HG03025 (cell line): ENCODE measurements around the gene ERVW-1.
A peak's percentile ranks its signal among the peaks of the same experiment; 100 is the strongest.
"Not testable (repeated sequence)": the region's sequence is repeated elsewhere in the genome, so short reads cannot be mapped to it uniquely, and the experiment has no call there.

Experiments
- ATAC-seq: cut with Tn5 transposase; IDR thresholded peaks from one replicate; pipeline ENCODE4 v1.9.1; 2021; ENCODE audit warnings: mild to moderate bottlenecking, moderate library complexity; ENCODE audit not compliant: unreplicated experiment, low FRiP score

The ERVW-1 gene

GRCh38 chr7:92475261-92475770, 2.4 kb downstream of the ERVW-1 start:
- ATAC-seq = not testable (repeated sequence)

- ATAC-seq = not testable (repeated sequence)
Observed at GRCh38 chr7:92473989-92474388, 3.8 kb downstream of the ERVW-1 start.

DNA sequence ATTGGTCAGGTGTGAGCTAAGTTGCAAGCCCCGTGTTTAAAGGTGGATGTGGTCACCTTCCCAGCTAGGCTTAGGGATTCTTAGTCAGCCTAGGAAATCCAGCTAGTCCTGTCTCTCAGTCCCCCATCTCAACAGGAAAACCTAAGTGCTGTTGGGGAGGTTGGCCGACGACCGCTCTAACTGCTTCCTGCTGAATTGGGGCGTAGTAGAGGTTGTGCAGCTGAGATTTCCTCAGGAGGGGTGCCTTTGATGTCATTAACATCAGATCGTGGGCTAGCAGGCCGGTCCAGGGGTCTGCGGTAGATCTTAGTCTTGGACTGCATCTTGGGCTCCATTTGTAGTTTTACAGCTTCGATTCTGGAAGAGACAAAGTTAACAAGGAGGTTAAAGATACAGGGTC, 9.2 kb downstream of the ERVW-1 start:
- ATAC-seq = not testable (repeated sequence)

- ATAC-seq = no peak
Observed at GRCh38 chr7:92466682-92467081, 11.1 kb downstream of the ERVW-1 start.

- ATAC-seq = no peak
Observed at GRCh38 chr7:92464515-92464914, 13.2 kb downstream of the ERVW-1 start.

DNA sequence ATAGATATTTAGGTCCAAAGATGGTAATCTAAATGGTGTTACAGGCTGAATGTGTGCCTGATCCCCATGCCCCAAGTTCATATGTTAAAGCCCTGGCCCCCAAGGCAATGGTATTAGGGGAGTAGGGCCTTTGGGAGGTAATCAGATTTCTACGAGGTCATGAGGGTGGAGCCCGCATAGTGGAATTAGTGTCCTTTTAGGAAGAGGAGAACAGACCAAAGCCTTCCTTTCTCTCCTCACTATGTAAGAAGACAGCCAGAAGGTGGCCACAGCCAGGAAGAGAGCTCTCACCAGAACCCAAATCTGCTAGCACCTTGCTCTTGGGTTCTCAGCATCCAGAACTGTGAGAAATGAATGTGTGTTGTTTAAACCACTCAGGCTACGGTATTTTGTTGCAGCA, 15.2 kb downstream of the ERVW-1 start:
- no peak for ATAC-seq

DNA sequence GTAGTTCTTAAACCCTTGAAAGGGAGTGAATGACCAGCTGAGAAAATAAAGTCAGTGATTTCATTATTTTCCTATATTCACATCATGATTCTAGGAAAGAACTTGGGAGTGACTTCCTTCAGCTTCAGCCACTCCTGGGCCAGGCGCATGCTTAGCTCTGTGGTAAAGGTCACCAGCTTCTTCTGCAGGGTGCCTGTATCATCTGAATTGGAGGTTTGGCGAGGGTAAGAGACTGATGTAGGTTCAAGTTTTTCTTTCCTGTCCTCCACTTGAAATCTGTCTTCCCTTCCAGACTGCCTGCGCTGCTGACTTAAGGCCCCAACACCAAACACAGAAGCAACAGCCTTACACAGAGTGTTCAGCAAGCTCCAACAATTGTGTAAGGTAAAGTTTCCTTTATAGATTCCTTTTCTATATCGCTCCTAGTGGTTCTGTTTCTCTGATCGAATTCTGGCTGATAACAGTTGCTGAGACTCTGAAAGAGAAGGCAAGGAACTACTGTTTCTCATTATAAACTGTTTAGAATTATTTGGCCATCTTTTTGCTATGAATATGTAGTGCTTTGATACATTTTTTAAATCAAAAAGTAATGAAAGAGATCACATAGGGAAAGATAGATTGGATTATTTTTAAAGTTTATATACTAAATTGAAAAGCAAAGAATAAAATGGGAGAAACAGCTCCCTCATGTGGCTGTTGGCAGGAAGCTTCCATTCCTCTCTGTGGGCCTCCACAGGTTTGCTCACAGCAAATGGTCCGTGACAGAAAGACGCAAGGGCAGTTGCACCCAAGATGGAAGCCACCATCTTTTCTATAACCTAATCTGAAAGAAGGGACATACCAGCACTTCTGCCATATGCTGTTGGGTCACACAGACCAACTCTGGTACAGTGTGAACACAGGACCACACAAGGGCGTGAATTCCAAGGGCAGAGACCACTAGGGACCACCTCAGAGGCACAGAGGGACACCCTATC, 16.4 kb downstream of the ERVW-1 start:
- ATAC-seq = no peak

GRCh38 chr7:92460510-92460909, 17.2 kb downstream of the ERVW-1 start:
- no peak for ATAC-seq

DNA sequence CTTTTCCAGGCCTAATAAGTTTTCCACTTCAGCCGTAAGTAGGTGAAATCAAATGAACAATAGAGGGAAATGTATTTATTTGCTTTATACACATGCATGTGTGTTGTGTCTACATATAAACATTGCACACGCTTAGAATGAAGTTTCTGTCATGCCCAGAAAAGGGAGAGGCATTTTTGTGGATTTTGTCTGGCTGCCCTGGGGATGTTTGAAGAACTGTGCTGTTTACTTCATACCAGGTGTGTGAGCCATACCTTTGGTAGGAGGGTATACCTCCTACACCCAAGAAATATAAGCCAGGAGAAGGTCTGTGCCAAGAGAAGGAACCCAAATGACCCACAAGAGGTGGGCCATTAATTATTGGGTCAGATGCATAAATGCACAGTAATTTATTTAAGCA, 17.6 kb downstream of the ERVW-1 start:
- no peak for ATAC-seq

- no peak for ATAC-seq
Observed at GRCh38 chr7:92456236-92456635, 21.5 kb downstream of the ERVW-1 start.

- no peak for ATAC-seq
Observed at GRCh38 chr7:92451645-92452044, 26.1 kb downstream of the ERVW-1 start.

DNA sequence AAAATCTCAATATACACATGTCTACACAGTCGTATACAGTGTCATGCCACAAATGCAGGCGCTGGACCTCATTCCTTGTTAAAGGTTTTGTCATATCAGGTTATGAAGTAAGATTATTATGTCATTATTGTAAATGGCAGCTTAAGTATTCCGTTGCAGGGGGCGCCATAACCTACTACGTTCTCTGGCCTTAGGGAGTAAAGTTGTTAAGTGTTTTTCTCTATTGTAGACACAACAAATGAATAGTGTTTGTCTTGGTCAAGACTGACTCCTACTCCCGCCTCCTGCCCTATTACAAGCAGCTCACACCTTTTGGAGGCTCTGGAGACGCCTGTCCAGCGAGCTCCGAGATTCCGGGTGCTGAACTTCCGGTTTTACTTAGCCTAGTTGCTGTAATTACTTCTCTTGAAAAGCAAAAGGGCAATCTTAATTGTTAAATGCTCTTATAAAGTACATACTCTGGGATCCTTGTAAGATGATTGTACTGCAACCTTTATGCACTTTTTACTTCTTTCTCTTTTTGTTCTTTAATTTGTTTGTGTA, 29.5 kb downstream of the ERVW-1 start:
- peak; percentile 36 for ATAC-seq

DNA sequence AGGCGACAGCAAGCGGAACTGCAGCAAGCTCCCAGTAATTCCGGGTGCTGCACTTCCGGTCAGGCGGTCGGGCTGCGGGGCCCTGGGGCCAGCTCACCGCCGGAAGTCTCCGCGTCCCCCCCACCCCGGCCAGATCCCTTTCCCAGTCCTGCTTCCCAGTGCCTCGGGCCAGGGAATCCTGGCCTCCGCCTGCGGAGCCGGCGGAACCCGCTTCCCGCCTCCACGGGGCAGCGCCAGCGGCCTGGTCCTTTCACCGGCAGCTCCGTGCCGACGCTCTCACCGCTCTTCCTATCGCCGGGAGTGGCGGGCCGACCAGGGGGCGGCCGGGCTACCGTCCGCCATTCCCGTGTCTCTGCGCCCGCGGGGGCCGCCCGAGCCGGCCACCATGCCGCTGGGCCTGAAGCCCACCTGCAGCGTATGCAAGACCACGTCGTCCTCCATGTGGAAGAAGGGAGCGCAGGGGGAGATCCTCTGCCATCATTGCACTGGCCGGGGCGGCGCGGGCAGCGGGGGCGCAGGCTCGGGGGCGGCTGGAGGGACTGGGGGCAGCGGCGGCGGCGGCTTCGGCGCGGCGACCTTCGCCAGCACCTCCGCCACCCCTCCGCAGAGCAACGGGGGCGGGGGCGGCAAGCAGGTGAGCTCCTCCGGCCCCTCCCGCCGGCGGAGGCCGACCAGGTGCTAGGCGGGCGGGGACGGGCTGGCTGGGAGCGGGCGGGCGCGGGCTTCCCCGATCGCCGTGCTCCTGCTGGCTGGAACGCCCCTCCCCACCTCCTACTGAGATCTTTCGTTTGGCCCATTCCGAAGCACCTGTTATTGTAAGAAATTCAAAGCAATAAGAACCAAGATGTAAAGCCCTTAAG, 30.2 kb downstream of the ERVW-1 start, which contains the start of gene GATAD1:
Gene GATAD1, plus strand, starts transcription at position 138 of the 860 bp plus-strand sequence. Its CDS starts 248 bp downstream, at position 386.
- ATAC-seq = peak; percentile 88

DNA sequence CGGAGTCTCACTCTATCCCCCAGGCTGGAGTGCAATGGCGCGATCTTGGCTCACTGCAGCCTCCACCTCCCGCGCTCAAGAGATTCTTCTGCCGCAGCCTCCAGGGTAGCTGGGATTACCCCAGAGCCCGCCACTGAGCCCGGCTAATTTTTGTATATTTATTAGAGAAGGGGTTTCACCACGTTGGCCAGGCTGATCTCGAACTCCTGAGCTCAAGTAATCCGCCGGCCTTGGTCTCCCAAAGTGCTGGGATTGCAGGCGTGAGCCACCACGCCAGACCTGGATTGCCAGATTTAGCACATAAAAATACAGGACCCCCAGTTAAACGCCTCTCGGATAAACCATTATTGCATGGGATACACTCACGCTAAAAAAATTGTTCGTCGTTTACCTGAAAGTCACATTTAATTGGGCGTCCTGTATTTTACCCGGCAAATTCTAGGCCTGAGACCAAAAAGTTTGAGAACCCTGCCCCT, 30.8 kb downstream of the ERVW-1 start:
- no peak for ATAC-seq

DNA sequence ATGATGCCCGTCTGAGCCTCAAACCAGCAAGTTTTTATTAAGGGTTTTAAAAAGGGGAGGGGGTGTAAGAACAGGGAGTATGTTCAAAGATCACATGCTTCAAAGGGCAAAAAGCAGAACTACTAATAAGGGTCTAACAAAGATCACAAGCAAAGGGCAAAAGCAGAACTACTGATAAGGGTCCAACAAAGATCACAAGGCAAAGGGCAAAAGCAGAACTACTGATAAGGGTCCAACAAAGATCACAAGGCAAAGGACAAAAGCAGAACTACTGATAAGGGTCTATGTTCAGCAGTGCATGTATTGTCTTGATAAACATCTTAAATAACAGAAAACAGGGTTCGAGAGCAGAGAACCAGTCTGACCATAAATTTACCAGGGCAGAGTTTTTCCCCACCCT, 35.0 kb downstream of the ERVW-1 start:
- not testable (repeated sequence) for ATAC-seq

DNA sequence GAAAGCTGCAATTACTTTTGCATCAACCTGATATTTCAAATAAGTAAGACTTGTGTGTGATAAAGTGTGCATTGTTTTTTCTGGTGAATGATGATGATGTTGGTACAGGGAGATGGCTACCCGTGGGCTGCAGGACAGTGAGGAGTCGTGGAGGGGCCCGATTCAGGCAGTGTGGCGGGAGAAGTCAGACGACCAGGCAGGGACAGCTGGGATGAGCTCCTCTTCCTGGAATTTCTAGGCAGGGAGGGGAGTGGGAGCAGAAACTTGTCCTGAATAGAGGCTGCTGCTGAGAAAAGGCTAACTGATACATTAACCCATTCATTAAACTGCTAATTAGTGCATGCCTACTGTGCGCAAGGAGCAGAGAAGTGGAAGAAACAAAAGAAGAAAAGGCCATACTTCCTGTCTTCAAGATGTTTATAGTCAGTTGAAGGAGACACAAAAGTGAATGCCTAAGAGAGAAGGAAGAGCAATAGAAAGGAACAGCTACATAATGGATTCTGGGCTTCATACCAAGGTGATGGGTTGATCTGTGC, 39.7 kb downstream of the ERVW-1 start:
- ATAC-seq = no peak

GRCh38 chr7:92436612-92437445, 40.9 kb downstream of the ERVW-1 start:
- no peak for ATAC-seq

DNA sequence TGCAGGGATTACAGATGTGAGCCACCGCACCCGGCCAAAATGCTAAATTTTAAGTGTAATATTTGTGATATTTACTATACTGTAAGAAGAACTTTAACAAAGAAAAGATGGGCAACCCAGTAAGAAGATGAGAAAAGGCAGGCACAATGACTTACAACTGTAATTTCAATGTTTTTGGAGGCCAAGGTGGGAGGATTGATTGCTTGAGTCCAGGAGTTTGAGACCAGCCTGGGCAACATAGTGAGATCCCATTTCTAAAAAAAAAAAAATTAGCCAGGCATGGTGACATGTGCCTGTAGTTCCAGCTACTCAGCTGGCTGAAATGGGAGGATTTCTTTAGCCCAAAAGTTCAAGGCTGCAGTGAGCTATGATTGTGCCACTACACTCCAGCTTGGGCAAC, 42.2 kb downstream of the ERVW-1 start:
- ATAC-seq = no peak

- ATAC-seq = no peak
Observed at GRCh38 chr7:92433019-92433418, 44.7 kb downstream of the ERVW-1 start.
